Testis (tissue), 3 donors: ENCODE results near the gene TRPM2. TPM values are rescaled to one million over a fixed set of nuclear protein-coding genes. Genes with fewer than 3 reads are reported as not detected.
"Not testable (repeated sequence)": the region's sequence is repeated elsewhere in the genome, so short reads cannot be mapped to it uniquely, and the experiment has no call there.

Experiments used
- DNase-seq: peaks from one replicate; pipeline ENCODE4 v3.0.0-alpha.2; 2019
- H3K27ac ChIP-seq, 2 donors: fragments of 200-600 bp; sonication (generic); one replicate each; pipeline ENCODE4 v1.5.1; 2019
- H3K27me3 ChIP-seq: fragments of 200-600 bp; sonication (generic); one replicate; pipeline ENCODE4 v1.5.1; 2019
- H3K36me3 ChIP-seq: fragments of 200-600 bp; sonication (generic); one replicate; pipeline ENCODE4 v1.5.1; 2017; ENCODE audit warnings: low read depth; ENCODE audit errors: missing control alignments
- H3K4me1 ChIP-seq: fragments of 200-600 bp; sonication (generic); one replicate; pipeline ENCODE4 v1.5.1; 2019
- H3K4me3 ChIP-seq, 2 donors: fragments of 200-600 bp; sonication (generic); one replicate each; pipeline ENCODE4 v1.5.1; 2017 to 2019
- H3K9me3 ChIP-seq: fragments of 200-600 bp; sonication (generic); one replicate; pipeline ENCODE4 v1.5.1; 2017
- CTCF ChIP-seq, 3 experiments: fragments of 450-650 bp in 2 of 3; fragments of 200-600 bp in 1 of 3; sonication (generic) in 1 of 3; IDR thresholded peaks; one replicate each; pipeline ENCODE4 v1.5.1; 2016 to 2019; ENCODE audit warnings: antibody characterized with exemption in 3 of 3, mild to moderate bottlenecking in 2 of 3, moderate library complexity in 1 of 3
- POLR2A ChIP-seq: fragments of 450-650 bp; IDR thresholded peaks from one replicate; pipeline ENCODE4 v1.6.1; 2017; ENCODE audit warnings: antibody characterized with exemption, mild to moderate bottlenecking, moderate library complexity
- WGBS, 2 donors: methylation state at CpG; one replicate each; pipeline ENCODE4 v1.1.5; 2018; 5-methylcytosine and 5-hydroxymethylcytosine counted together
- intact Hi-C: fragments of 100-400 bp; cut with DNase I; formaldehyde crosslinking; loops from one replicate; pipeline ENCODE4 v1.15.1; 2023; ENCODE audit warnings: low total_unique reads
- polyA plus RNA-seq: library from polyadenylated mRNA; stranded (reverse); fragments of 350-450 nt; fragmentation: Illumina TruSeq; extraction: RNeasy Lipid Tissue Mini Kit (QIAGEN cat#74804); gene quantifications from one replicate; pipeline ENCODE4 v1.2.3, GENCODE V29; 2014; ENCODE audit warnings: low read depth, low replicate concordance; ENCODE audit not compliant: insufficient read depth
- total RNA-seq, 2 donors: library from RNA; depleted of rRNA; stranded (reverse); fragments of >200 nt; gene quantifications; one replicate each; pipeline ENCODE4 v1.2.3, GENCODE V29; 2016

Gene TRPM2
- total and polyA plus RNA-seq, 3 donors from 2014 or later: 3.0 to 4.9 (median 3.9) TPM

- H3K27me3 ChIP-seq: no peaks in the 10 kb centered on the region
- H3K9me3 ChIP-seq: no peaks in the 10 kb centered on the region
- 77 to 80% methylated on average over 16 of the region's 16 CpGs for whole genome bisulfite sequencing, 2 donors
- no peak for DNase-seq
- no peaks in the 10 kb centered on the region for H3K4me1 ChIP-seq
- intact Hi-C loops: no loop called here
- no peaks in the 10 kb centered on the region for H3K36me3 ChIP-seq
- no peak overlapping the region for H3K4me3 ChIP-seq
- no peak overlapping the region for H3K27ac ChIP-seq
- no peak for TF ChIP-seq POLR2A
- no peak for TF ChIP-seq CTCF (IDR thresholded peaks at IDR 0.05)
Observed at GRCh38 chr21:44478124-44478800, 124.8 kb downstream of the TRPM2 start.

- Histone ChIP-seq H3K27ac (no peak overlapping the region), H3K36me3 (no peaks in the 10 kb centered on the region), H3K4me3 (no peak overlapping the region), H3K27me3 (no peaks in the 10 kb centered on the region), H3K4me1 (no peaks in the 10 kb centered on the region), H3K9me3 (no peaks in the 10 kb centered on the region)
- no peak for DNase-seq
- TF ChIP-seq POLR2A (no peak), CTCF (IDR thresholded peaks at IDR 0.05) (no peak)
- intact Hi-C loops: no loop called here
- WGBS, 2 donors: 87 to 90% methylated on average over 5 of the region's 5 CpGs
Observed at GRCh38 chr21:44478801-44479167, 125.4 kb downstream of the TRPM2 start.

GRCh38 chr21:44479556-44480199 is 126.3 kb downstream of the TRPM2 start:
- H3K4me1 ChIP-seq, intact Hi-C loops, H3K27ac ChIP-seq, H3K4me3 ChIP-seq, H3K9me3 ChIP-seq, H3K36me3 ChIP-seq, H3K27me3 ChIP-seq: not testable (repeated sequence)
- 50 to 66% methylated on average over 21 of the region's 21 CpGs for WGBS, 2 donors
- DNase-seq: peak; percentile 65
- peak; percentile 43 to 62 (median 59) for TF ChIP-seq CTCF (IDR thresholded peaks at IDR 0.05)

GRCh38 chr21:44480200-44481053 is 127.0 kb downstream of the TRPM2 start:
- no peaks in the 10 kb centered on the region for H3K27me3 ChIP-seq
- no peak for DNase-seq
- H3K36me3 ChIP-seq: no peaks in the 10 kb centered on the region
- H3K9me3 ChIP-seq: no peaks in the 10 kb centered on the region
- TF ChIP-seq CTCF (IDR thresholded peaks at IDR 0.05): no peak
- no peak for TF ChIP-seq POLR2A
- intact Hi-C loops: no loop called here
- H3K4me1 ChIP-seq: no peaks in the 10 kb centered on the region
- H3K4me3 ChIP-seq: no peak overlapping the region
- H3K27ac ChIP-seq: no peak overlapping the region
- 80 to 84% methylated on average over 13 to 16 of the region's 16 CpGs for WGBS, 2 donors
